ENCODE results near the gene RNF39. TPM values are rescaled to one million over a fixed set of nuclear protein-coding genes. Genes with fewer than 3 reads are reported as not detected.
"Not testable (repeated sequence)": the region's sequence is repeated elsewhere in the genome, so short reads cannot be mapped to it uniquely, and the experiment has no call there.

The RNF39 gene, protein sequence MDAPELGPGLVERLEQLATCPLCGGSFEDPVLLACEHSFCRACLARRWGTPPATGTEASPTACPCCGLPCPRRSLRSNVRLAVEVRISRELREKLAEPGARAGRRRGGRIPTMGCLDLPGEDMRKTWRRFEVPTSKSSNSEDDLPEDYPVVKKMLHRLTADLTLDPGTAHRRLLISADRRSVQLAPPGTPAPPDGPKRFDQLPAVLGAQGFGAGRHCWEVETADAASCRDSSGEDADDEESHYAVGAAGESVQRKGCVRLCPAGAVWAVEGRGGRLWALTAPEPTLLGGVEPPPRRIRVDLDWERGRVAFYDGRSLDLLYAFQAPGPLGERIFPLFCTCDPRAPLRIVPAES
- not detected for total RNA-seq

DNA sequence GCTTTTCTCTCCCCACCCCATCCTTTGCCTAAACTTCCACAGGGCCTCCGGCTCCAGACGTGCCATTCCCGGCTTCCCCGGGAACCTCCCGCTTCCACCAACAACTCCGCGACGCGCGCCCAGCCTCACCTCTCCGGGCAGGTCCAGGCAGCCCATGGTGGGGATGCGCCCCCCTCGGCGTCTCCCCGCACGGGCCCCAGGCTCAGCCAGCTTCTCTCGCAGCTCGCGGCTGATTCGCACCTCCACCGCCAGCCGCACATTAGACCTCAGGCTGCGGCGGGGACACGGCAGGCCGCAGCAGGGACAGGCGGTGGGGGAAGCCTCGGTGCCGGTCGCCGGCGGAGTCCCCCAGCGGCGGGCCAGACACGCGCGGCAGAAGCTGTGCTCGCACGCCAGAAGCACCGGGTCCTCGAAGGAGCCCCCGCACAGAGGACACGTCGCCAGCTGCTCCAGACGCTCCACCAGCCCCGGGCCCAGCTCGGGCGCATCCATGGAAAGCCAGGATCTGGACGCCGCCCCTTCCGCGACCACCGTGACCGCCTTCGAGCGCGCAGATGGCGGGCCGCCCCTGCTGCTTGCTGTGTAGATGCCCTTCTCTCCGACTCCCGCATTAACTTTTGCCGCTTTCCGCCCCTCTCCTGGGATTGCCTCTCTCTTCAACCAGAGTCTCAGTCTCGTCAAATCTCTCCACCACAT lies at the start of gene RNF39:
RNF39 (minus strand) TSS at position 676 of the 696 bp plus-strand sequence; CDS start at position 492, 184 bp downstream.
- H3K9me3 ChIP-seq (ENCODE audit: low read depth, low read length): no peaks in the 10 kb centered on the region
- peaks cover 80% of the 10 kb centered on the region for H3K27me3 ChIP-seq (ENCODE audit: insufficient read depth, low read length)
- no peak within 1 kb of the TSS for H3K4me3 ChIP-seq (ENCODE audit: low read length)
- peaks cover 17% of the 10 kb centered on the region for H3K4me1 ChIP-seq (ENCODE audit: insufficient read depth, low read length)

DNA sequence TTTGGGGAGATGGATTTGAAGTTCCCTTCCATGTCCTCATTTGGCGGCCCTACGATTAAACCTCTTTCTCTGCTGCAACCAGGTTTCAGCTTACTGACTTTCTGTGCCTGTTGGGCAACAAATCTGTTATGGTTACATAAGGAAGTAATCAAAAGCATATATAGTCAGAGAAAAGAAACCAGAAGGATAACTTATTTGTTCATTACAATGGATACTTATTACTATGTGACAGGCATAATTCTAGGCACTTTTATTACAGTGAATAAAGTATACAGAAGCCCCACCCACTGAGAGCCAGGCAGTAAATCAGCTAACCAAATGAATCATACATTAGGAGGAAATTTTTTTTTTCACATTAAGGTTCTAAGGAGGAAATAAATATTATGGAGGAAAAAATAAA lies 46.9 kb upstream of the RNF39 start:
- no peaks in the 10 kb centered on the region for H3K9me3 ChIP-seq (ENCODE audit: low read depth, low read length)
- H3K27me3 ChIP-seq (ENCODE audit: insufficient read depth, low read length): peaks cover 33% of the 10 kb centered on the region
- no peaks in the 10 kb centered on the region for H3K4me1 ChIP-seq (ENCODE audit: insufficient read depth, low read length)
- no peak overlapping the region for H3K4me3 ChIP-seq (ENCODE audit: low read length)

DNA sequence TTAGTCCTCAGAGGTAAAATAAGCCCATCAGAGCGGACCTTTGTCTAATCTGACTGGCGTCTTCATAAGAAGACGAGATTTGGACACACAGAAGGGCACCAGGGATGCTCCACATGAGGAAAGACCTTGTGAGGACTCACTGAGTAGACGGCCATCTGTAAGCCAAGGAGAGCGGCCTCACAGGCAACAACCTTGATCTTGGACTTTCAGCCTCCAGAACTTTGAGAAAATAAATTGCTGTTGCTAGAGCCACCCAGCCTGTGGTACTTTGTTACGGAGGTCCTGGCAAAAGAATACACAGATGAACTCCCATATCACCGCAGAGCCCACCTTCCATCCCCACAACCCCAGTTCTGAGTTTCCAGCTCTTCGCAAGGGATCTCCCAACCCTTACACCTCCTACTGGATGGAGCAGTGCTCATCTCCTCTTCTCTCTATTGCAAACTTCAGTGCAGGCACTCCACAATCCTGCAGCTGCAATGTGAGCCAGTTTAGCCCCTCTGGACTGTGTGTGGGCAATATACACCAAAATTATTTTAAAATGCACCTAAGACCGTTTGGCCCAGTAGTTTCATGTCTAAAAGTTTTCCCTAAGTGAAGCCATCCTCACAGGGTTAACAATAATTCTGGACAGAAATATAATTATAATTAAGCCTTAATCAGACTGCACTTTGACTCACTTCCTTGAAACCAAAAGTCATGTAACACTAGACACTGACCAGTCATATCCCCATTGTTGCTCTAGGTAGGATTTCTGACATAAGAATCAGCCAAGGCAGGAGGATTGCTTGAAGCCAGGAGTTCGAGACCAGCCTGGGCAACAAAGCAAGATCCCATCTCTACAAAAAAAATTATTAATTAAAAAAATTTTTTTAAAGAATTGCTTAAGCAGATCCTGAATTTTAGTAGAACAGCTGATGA lies 46.1 kb upstream of the RNF39 start:
- no peaks in the 10 kb centered on the region for H3K4me1 ChIP-seq (ENCODE audit: insufficient read depth, low read length)

GRCh38 chr6:30118691-30119090 lies 43.1 kb upstream of the RNF39 start:
- not testable (repeated sequence) for H3K4me1 ChIP-seq (ENCODE audit: insufficient read depth, low read length); H3K4me3 ChIP-seq (ENCODE audit: low read length); H3K9me3 ChIP-seq (ENCODE audit: low read depth, low read length)
- peaks cover 23% of the 10 kb centered on the region for H3K27me3 ChIP-seq (ENCODE audit: insufficient read depth, low read length)

More for the DNA sequence above, 46.1 kb upstream of the RNF39 start:
- Histone ChIP-seq H3K9me3 (ENCODE audit: low read depth, low read length) (no peaks in the 10 kb centered on the region), H3K27me3 (ENCODE audit: insufficient read depth, low read length) (peaks cover 25% of the 10 kb centered on the region), H3K4me3 (ENCODE audit: low read length) (no peak overlapping the region)

DNA sequence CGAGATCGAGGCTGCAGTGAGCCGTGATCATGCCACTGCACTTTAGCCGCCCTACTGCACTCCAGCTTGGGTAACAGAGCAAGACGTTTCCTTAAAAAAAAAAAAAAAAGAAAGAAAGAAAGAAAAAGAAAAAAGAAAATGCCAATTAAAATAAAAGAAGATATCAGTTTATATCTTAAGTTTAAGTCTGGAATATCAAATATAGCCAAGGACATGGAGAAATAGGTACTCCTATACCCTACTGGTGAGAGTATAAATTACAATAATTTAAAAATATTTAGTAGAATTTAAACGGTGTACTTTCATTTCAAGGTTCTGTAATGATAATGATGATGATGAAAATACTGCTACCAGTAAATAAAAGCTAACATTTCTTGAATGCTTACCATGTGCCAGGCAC lies 41.2 kb upstream of the RNF39 start:
- Histone ChIP-seq H3K9me3 (ENCODE audit: low read depth, low read length) (no peaks in the 10 kb centered on the region), H3K4me3 (ENCODE audit: low read length) (no peak overlapping the region), H3K4me1 (ENCODE audit: insufficient read depth, low read length) (no peaks in the 10 kb centered on the region), H3K27me3 (ENCODE audit: insufficient read depth, low read length) (peaks cover 39% of the 10 kb centered on the region)

DNA sequence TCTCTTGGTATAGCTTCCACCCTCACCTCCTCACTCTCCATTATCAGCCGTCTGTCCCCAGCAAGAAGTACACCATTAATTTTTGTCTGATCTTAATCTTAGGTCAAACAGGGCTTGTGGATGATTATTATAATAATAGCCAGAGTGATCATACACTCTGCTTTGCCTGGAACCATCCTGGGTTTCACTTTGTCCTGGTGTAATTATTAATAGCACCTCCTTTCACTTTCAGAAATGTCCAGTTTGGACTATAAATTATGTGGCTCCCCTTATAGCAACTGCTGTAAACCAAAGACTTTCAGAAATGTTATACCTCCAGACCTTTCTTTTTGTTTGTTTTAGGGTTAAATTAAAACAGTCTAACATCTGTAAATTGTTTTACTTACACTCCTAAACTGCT lies 38.3 kb upstream of the RNF39 start:
- Histone ChIP-seq H3K4me3 (ENCODE audit: low read length) (no peak overlapping the region), H3K9me3 (ENCODE audit: low read depth, low read length) (no peaks in the 10 kb centered on the region), H3K4me1 (ENCODE audit: insufficient read depth, low read length) (no peaks in the 10 kb centered on the region), H3K27me3 (ENCODE audit: insufficient read depth, low read length) (peaks cover 52% of the 10 kb centered on the region)

- no peaks in the 10 kb centered on the region for H3K9me3 ChIP-seq (ENCODE audit: low read depth, low read length)
- H3K27me3 ChIP-seq (ENCODE audit: insufficient read depth, low read length): peaks cover 49% of the 10 kb centered on the region
- no peak within 1 kb of the TSS for H3K4me3 ChIP-seq (ENCODE audit: low read length)
- H3K4me1 ChIP-seq (ENCODE audit: insufficient read depth, low read length): no peaks in the 10 kb centered on the region
Observed at GRCh38 chr6:30113003-30113759, 37.6 kb upstream of the RNF39 start, which contains the start of gene TRIM31. TSS of gene TRIM31 (minus strand) at chr6:30113090. CDS start at chr6:30112805, 285 bp downstream.

- Histone ChIP-seq H3K4me1 (ENCODE audit: insufficient read depth, low read length) (no peaks in the 10 kb centered on the region), H3K4me3 (ENCODE audit: low read length) (no peak overlapping the region), H3K9me3 (ENCODE audit: low read depth, low read length) (no peaks in the 10 kb centered on the region), H3K27me3 (ENCODE audit: insufficient read depth, low read length) (peaks cover 49% of the 10 kb centered on the region)
Observed at GRCh38 chr6:30112402-30112994, 36.9 kb upstream of the RNF39 start.

DNA sequence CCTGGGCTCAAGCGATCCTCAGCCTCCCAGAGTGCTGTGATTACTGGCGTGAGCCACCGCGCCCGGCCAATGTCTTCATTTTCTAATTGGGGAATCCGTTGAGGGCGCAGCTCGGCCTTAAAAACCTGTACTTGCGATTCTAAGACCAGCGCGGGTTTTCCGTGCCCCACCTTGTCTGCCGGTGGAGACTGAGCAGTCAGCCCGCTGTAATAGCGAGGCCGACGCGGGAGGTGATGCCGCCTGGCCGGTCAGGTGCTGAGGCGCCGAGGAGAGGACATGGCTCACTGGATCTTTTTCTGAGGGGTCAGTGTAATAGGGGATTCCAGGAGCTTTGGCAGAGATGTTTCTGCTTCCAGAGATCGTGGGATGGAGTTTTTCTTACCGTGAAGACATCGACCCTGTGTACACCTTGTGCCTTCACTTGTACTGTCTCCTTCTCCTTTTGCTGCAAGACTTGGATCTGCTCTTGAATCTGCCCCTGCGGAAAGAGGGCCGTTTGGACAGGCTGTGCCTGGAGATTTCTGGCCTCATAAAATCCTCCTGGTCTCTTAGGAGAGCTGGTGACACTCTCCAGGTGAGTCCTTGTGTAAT lies 35.8 kb upstream of the RNF39 start:
- Histone ChIP-seq H3K9me3 (ENCODE audit: low read depth, low read length) (no peaks in the 10 kb centered on the region), H3K4me3 (ENCODE audit: low read length) (no peak overlapping the region), H3K27me3 (ENCODE audit: insufficient read depth, low read length) (peaks cover 49% of the 10 kb centered on the region), H3K4me1 (ENCODE audit: insufficient read depth, low read length) (no peaks in the 10 kb centered on the region)

DNA sequence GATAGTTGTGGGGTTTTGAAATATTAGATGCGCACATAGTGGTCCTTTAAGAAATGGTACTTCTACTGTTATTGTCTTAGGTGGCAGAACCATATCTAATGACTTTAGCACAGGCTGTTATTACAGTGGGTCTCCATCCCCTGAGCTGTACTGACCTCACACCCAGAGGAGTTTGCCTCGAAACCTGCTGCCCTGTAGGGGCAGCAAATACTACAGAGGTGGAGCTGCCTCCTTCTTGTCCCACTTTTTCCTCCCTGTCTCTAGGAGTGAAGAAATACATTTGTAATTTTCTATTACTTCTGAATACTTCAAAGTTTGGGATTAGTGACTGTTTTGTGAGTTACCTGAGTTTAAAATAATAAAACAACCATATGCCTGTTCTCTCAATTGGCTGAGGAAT lies 29.1 kb upstream of the RNF39 start:
- Histone ChIP-seq H3K4me3 (ENCODE audit: low read length) (no peak overlapping the region), H3K27me3 (ENCODE audit: insufficient read depth, low read length) (peaks cover 48% of the 10 kb centered on the region), H3K4me1 (ENCODE audit: insufficient read depth, low read length) (peaks cover 37% of the 10 kb centered on the region), H3K9me3 (ENCODE audit: low read depth, low read length) (no peaks in the 10 kb centered on the region)

GRCh38 chr6:30103872-30104179 lies 28.3 kb upstream of the RNF39 start:
- Histone ChIP-seq H3K27me3 (ENCODE audit: insufficient read depth, low read length) (peaks cover 52% of the 10 kb centered on the region), H3K4me1 (ENCODE audit: insufficient read depth, low read length) (peaks cover 37% of the 10 kb centered on the region), H3K4me3 (ENCODE audit: low read length) (no peak overlapping the region), H3K9me3 (ENCODE audit: low read depth, low read length) (no peaks in the 10 kb centered on the region)

DNA sequence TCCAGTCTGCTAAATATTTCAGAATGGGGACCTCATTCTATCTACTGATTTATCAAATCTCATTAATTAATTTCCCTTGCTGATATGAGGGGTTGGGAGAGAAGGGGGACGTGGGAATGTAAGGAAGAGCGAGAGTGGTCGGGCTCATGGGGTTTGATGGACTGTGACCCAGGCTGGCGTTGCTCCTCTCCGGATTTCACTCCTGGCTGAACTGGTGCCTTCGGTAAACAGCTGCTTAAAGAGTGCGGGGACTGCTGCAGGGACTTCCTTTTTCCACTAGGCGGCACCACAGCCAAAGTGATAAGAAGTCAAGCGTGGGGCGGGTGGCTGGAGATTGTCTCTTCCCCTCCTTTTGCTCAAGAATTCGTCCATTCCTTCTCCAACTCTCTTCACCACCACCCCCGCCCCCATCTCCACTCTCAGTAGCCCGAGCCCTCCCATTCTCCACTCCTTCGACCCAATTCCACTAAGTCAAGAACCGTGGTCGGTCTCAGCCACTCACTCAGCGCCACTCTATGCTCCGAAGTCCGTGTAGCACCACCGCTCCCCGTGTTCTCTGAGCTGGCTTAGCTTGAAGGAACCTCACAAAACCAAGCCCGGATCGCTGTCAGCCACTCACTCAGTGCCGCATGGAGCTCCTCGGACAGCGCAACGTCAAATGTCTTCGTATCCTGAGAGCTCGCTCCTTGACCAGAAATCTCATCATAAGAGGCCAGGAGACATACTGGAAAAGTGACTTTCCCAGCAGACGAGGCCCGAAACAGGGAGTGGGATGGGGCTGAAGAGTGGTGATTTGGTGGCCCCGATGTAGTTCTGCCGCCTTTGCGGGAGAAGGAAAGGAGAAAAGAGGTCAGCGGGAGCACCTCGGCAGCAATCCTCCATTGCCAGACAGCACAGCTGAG lies 27.7 kb upstream of the RNF39 start:
- Histone ChIP-seq H3K9me3 (ENCODE audit: low read depth, low read length) (no peaks in the 10 kb centered on the region), H3K27me3 (ENCODE audit: insufficient read depth, low read length) (peaks cover 58% of the 10 kb centered on the region), H3K4me3 (ENCODE audit: low read length) (peak overlapping the region; percentile 26), H3K4me1 (ENCODE audit: insufficient read depth, low read length) (peaks cover 37% of the 10 kb centered on the region)

DNA sequence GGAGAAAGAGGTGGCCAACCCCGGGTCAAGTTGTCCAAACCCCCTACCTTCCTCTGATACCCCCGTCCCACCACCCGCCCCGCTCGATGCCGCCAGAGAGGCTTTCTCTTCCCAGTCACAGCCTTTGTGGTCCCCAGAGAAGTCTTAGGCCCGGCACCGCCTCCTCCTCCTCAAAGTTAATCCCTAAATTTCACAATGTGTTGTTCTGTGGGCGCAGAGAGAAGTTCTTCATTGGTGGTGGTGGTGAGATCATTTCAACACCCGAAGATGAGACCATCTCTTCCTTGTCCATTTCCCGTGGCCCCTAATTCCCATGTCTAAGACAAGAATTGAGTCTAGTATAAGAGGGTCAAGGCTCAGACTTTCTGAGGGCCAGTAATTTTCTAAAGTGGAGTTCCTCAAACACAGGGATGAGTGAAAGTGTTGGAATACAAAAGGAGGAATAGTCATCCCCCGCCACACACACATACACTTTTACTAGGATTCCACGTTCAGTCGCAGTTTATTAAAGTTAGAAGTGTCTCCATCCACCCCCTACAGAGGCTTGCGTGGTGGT lies 26.9 kb upstream of the RNF39 start:
- Histone ChIP-seq H3K9me3 (ENCODE audit: low read depth, low read length) (no peaks in the 10 kb centered on the region), H3K4me3 (ENCODE audit: low read length) (peak overlapping the region; percentile 17), H3K27me3 (ENCODE audit: insufficient read depth, low read length) (peaks cover 63% of the 10 kb centered on the region), H3K4me1 (ENCODE audit: insufficient read depth, low read length) (peaks cover 37% of the 10 kb centered on the region)
